Neural progenitor cell (in vitro differentiated cells): Measurements from ENCODE around the gene CD24. TPM values are rescaled to one million over a fixed set of nuclear protein-coding genes. Genes with fewer than 3 reads are reported as not detected.

Source experiments
- DNase-seq: peaks from one replicate; pipeline ENCODE4 v3.0.0-alpha.2; 2016; ENCODE audit warnings: low spot score
- H2AFZ ChIP-seq: fragments of 200-600 bp; sonication (generic); replicated peaks from 2 replicates; pipeline ENCODE4 v1.6.1; 2016; ENCODE audit warnings: antibody characterized with exemption
- H3F3A ChIP-seq: fragments of 200-600 bp; sonication (generic); 2 replicates; pipeline ENCODE4 v1.6.1; 2016; ENCODE audit warnings: antibody characterized with exemption, low read depth
- H3K27ac ChIP-seq: fragments of 200-600 bp; sonication (generic); 2 replicates; pipeline ENCODE4 v1.5.1; 2016; ENCODE audit warnings: mild to moderate bottlenecking
- H3K27me3 ChIP-seq: fragments of 200-600 bp; sonication (generic); 2 replicates; pipeline ENCODE4 v1.6.1; 2016; ENCODE audit warnings: mild to moderate bottlenecking, moderate library complexity
- H3K36me3 ChIP-seq: fragments of 200-600 bp; sonication (generic); 2 replicates; pipeline ENCODE4 v1.5.1; 2016
- H3K4me1 ChIP-seq: fragments of 200-600 bp; sonication (generic); 2 replicates; pipeline ENCODE4 v1.6.1; 2016; ENCODE audit warnings: mixed run types
- H3K4me2 ChIP-seq: fragments of 200-600 bp; sonication (generic); 2 replicates; pipeline ENCODE4 v1.6.1; 2016
- H3K4me3 ChIP-seq: fragments of 200-600 bp; sonication (generic); 2 replicates; pipeline ENCODE4 v1.5.1; 2016
- H3K79me2 ChIP-seq: fragments of 200-600 bp; sonication (generic); 2 replicates; pipeline ENCODE4 v1.6.1; 2016; ENCODE audit warnings: low read depth
- H3K9ac ChIP-seq: fragments of 200-600 bp; sonication (generic); 2 replicates; pipeline ENCODE4 v1.6.1; 2016
- H3K9me3 ChIP-seq: fragments of 200-600 bp; sonication (generic); 2 replicates; pipeline ENCODE4 v1.5.1; 2016; ENCODE audit warnings: low read depth
- H4K20me1 ChIP-seq: fragments of 200-600 bp; sonication (generic); 2 replicates; pipeline ENCODE4 v1.6.1; 2016; ENCODE audit warnings: low read depth
- H3K27ac Mint-ChIP-seq: 3 replicates; pipeline ENCODE4 v1.8.0; 2021; ENCODE audit warnings: mixed read lengths
- H3K27me3 Mint-ChIP-seq: 2 replicates; pipeline ENCODE4 v1.8.0; 2022; ENCODE audit warnings: low read depth, mild to moderate bottlenecking, inconsistent platforms, moderate library complexity, mixed read lengths; ENCODE audit not compliant: insufficient read depth
- H3K36me3 Mint-ChIP-seq: 3 replicates; pipeline ENCODE4 v1.8.0; 2021; ENCODE audit warnings: mixed read lengths
- H3K4me1 Mint-ChIP-seq: 3 replicates; pipeline ENCODE4 v1.8.0; 2021; ENCODE audit warnings: mixed read lengths
- H3K4me3 Mint-ChIP-seq: 3 replicates; pipeline ENCODE4 v1.8.0; 2021; ENCODE audit warnings: mild to moderate bottlenecking, moderate library complexity, mixed read lengths
- H3K9me3 Mint-ChIP-seq: 3 replicates; pipeline ENCODE4 v1.8.0; 2020; ENCODE audit warnings: mixed read lengths
- CTCF ChIP-seq: fragments of 200-600 bp; sonication (generic); IDR thresholded peaks from 2 replicates; pipeline ENCODE4 v1.5.1; 2017; ENCODE audit warnings: antibody characterized with exemption, mild to moderate bottlenecking
- EZH2 ChIP-seq: fragments of 200-600 bp; sonication (generic); IDR thresholded peaks from 2 replicates; pipeline ENCODE4 v1.6.1; 2017; ENCODE audit warnings: antibody characterized with exemption, mild to moderate bottlenecking, moderate library complexity
- EZH2phosphoT487 ChIP-seq: fragments of 200-600 bp; sonication (generic); IDR thresholded peaks from 2 replicates; pipeline ENCODE4 v1.6.1; 2017; ENCODE audit warnings: antibody characterized with exemption
- total RNA-seq: library from RNA; depleted of rRNA; stranded (reverse); fragments of >200 nt; gene quantifications from 2 replicates; pipeline ENCODE4 v1.2.3, GENCODE V29; 2015; ENCODE audit warnings: low replicate concordance

Gene CD24
- total RNA-seq, 1 donor from 2014 or later: 448 TPM

- H3K36me3 Mint-ChIP-seq: peaks cover 14% of the 10 kb centered on the region
- H3K27me3 Mint-ChIP-seq: peaks cover 14% of the 10 kb centered on the region
- H3K4me2 ChIP-seq: peak overlapping the region; percentile 88
- H3K36me3 ChIP-seq: peaks cover 7% of the 10 kb centered on the region
- peak overlapping the region; percentile 96 for H3K4me3 ChIP-seq
- H3K27ac Mint-ChIP-seq: peak overlapping the region; percentile 93
- H3K4me1 ChIP-seq: peaks cover 16% of the 10 kb centered on the region
- H3K27ac ChIP-seq: peak overlapping the region; percentile 93
- no peaks in the 10 kb centered on the region for H3K9me3 ChIP-seq
- peaks cover 22% of the 10 kb centered on the region for H3K4me1 Mint-ChIP-seq
- H3K79me2 ChIP-seq: peaks cover 49% of the 10 kb centered on the region
- peaks cover 34% of the 10 kb centered on the region for H4K20me1 ChIP-seq
- peaks cover 2% of the 10 kb centered on the region for H3K9me3 Mint-ChIP-seq
- peak; percentile 16 for TF ChIP-seq EZH2phosphoT487
- no peak for TF ChIP-seq EZH2
- peak; percentile 53 for DNase-seq
- H3F3A ChIP-seq: peaks cover 39% of the 10 kb centered on the region
- H3K27me3 ChIP-seq: no peaks in the 10 kb centered on the region
- H3K4me3 Mint-ChIP-seq: peak overlapping the region; percentile 89
- H3K9ac ChIP-seq: peak overlapping the region; percentile 47
- H2AFZ ChIP-seq: peak overlapping the region; percentile 90
These were observed 1.2 kb upstream of the CD24 start for GRCh38 chr6:106975738-106976064.

DNA sequence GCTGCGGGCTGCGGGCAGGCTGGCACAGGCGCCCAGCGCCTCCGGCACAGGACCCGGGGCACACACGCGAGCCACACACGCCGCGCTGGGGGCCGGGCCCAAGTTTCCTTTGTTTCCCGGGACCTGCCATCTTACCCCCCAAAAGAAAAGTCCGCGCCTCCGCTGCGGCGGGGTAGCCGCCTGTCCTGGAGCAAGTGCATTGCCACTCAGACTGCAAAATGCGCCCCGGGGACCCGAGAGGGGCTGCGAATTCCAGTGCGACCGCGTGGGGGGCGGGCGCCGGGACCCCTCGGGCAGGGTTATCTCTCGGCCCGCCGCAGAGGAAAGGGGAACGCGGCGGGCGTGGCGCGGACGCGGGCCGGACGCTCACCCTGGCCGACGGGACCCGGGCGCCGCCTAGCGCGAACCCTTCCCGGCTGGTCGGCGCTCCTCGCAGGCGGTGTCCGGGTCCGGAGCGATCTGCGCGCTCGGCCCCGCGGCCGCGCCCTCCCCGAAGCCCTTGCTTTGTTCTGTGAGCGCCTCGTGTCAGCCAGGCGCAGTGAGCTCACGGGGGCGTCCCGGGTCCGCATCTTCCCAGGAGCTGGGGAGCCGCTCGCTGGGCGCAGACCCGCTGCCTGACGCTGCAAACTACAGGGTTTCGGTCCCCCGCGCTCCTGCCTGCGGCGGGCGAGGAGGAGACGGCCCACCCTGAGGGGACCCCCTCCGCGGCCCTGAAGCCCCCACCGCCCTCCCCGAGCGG, 639 bp upstream of the CD24 start:
- Mint-ChIP-seq H3K4me3 (peak overlapping the region; percentile 89), H3K4me1 (peaks cover 22% of the 10 kb centered on the region), H3K9me3 (peaks cover 2% of the 10 kb centered on the region), H3K36me3 (peaks cover 16% of the 10 kb centered on the region), H3K27ac (peak overlapping the region; percentile 66), H3K27me3 (peaks cover 14% of the 10 kb centered on the region)
- DNase-seq: peak; percentile 83
- peak overlapping the region; percentile 90 for H2AFZ ChIP-seq
- H3K9ac ChIP-seq: peak overlapping the region; percentile 47
- H3K4me1 ChIP-seq: peaks cover 16% of the 10 kb centered on the region
- peak overlapping the region; percentile 88 for H3K4me2 ChIP-seq
- peaks cover 7% of the 10 kb centered on the region for H3K36me3 ChIP-seq
- TF ChIP-seq EZH2: no peak
- TF ChIP-seq EZH2phosphoT487: peak; percentile 21
- TF ChIP-seq CTCF: peak; percentile 38
- H3K9me3 ChIP-seq: no peaks in the 10 kb centered on the region
- H3K4me3 ChIP-seq: peak overlapping the region; percentile 96
- peaks cover 53% of the 10 kb centered on the region for H3K79me2 ChIP-seq
- H3K27me3 ChIP-seq: no peaks in the 10 kb centered on the region
- peak overlapping the region; percentile 93 for H3K27ac ChIP-seq
- H3F3A ChIP-seq: peaks cover 39% of the 10 kb centered on the region
- peaks cover 39% of the 10 kb centered on the region for H4K20me1 ChIP-seq

DNA sequence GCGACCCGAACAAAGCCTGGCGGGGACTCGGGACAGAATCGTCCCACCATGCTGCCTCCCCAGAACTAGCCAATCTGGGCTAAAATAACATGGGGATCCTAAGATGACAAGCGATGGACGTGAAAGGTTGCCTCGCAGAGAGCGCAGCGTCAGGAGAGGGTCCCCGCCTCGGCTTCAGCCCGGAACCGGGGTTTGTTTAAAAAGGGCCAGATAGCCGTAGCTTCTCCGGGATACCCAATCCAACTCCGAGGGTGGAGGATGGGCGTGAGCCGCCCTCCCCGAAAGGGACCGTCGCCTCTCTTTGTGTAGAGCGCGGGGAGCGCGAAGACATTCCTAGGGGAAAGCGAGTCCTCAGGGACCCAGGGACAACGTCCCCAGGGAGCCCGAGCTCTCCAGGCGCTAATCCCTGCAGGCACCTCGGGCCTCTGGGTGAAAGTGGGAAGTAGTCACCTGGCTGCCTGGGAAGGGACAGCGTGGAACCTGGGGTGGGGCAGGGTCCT, 643 bp downstream of the CD24 start:
- Histone ChIP-seq H3K27ac (peak overlapping the region; percentile 83), H3K9me3 (no peaks in the 10 kb centered on the region), H3K4me2 (peak overlapping the region; percentile 81), H4K20me1 (peaks cover 52% of the 10 kb centered on the region), H3K9ac (peak overlapping the region; percentile 72), H3F3A (peaks cover 40% of the 10 kb centered on the region), H3K4me3 (peak overlapping the region; percentile 96), H3K27me3 (no peaks in the 10 kb centered on the region), H3K36me3 (peaks cover 7% of the 10 kb centered on the region), H3K4me1 (peaks cover 13% of the 10 kb centered on the region), H3K79me2 (peaks cover 55% of the 10 kb centered on the region), H2AFZ (peak overlapping the region; percentile 54)
- Mint-ChIP-seq H3K9me3 (peaks cover 5% of the 10 kb centered on the region), H3K4me3 (peak overlapping the region; percentile 96), H3K27ac (peak overlapping the region; percentile 95), H3K36me3 (peaks cover 26% of the 10 kb centered on the region), H3K4me1 (peaks cover 17% of the 10 kb centered on the region), H3K27me3 (peaks cover 10% of the 10 kb centered on the region)
- peak; percentile 80 for DNase-seq
- TF ChIP-seq EZH2phosphoT487 (no peak), EZH2 (no peak), CTCF (no peak)
